ENCODE measurements around the gene SLC47A1. TPM values are rescaled to one million over a fixed set of nuclear protein-coding genes. Genes with fewer than 3 reads are reported as not detected.
"Not testable (repeated sequence)": the region's sequence is repeated elsewhere in the genome, so short reads cannot be mapped to it uniquely, and the experiment has no call there.

Gene SLC47A1
- total and polyA plus RNA-seq, 7 experiments from 2014 or later, result 0.09 to 2.7 (median 0.21) TPM; not detected in 4

GRCh38 chr17:19494961-19495806 is 38.5 kb upstream of the SLC47A1 start:
- Mint-ChIP-seq H3K36me3 (no peaks in the 10 kb centered on the region), H3K9me3 (no peaks in the 10 kb centered on the region), H3K27ac (no peak overlapping the region), H3K4me1 (no peaks in the 10 kb centered on the region), H3K27me3 (peaks cover 0 to 4% (median 0%) of the 10 kb centered on the region in 5 donors), H3K4me3 (no peak overlapping the region)
- ChIA-PET POLR2A (no interaction called here), CTCF (no interaction called here)
- intact Hi-C loops (cut with micrococcal nuclease), result no loop called here
- no peak overlapping the region for H3K27ac ChIP-seq (ENCODE audit: low read depth, low read length)
- H3K9me3 ChIP-seq (ENCODE audit: control insufficient read depth in 2 of 3, low read length in 3 of 3), result no peaks in the 10 kb centered on the region
- no peak overlapping the region for H3K4me3 ChIP-seq (ENCODE audit: low read length)
- DNase-seq (no peak), ATAC-seq (no peak)
- H3K27me3 ChIP-seq (ENCODE audit: control insufficient read depth in 2 of 2, insufficient read depth in 2 of 2, low read length in 2 of 2), result no peaks in the 10 kb centered on the region
- H3K36me3 ChIP-seq (ENCODE audit: control insufficient read depth in 2 of 3, insufficient read depth in 3 of 3, low read length in 3 of 3), result no peaks in the 10 kb centered on the region
- no peaks in the 10 kb centered on the region for H3K4me1 ChIP-seq (ENCODE audit: control insufficient read depth in 2 of 2, insufficient read depth in 2 of 2, low read length in 2 of 2)

DNA sequence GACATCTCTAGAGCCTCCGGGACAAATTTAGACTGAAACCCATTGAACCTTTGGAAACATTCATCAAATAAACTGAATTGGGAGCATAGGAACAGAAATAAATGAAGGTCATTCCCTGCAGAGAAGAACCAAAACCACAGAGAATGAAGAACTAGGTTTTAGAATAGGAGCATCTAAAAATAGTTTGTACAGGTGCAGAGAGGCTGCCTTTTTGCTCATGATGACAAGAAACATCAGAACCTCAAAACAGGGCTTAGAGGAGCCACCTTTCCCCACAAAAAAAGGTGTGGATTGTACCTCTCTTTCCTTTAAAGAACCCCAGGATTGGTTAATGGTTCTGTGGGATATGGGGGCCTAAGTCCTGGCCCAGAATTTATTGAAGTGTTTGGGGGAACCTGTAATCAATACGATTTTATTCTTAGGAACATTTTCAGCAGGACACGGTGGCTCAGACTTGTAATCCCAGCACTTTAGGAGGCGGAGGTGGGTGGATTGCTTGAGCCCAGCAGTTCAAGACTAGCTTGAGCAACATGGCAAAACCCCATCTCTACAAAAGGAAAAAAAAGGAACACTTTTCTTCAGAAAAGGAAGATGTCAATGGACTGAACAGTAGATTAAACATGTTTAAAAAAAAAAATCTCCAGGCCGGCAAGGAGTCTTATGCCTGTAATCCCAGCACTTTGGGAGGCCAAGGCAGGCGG is 37.7 kb upstream of the SLC47A1 start:
- ChIA-PET POLR2A (no interaction called here), CTCF (no interaction called here)
- no peaks in the 10 kb centered on the region for H3K4me1 ChIP-seq (ENCODE audit: control insufficient read depth in 2 of 2, insufficient read depth in 2 of 2, low read length in 2 of 2)
- H3K4me3 Mint-ChIP-seq, result no peak overlapping the region
- no peaks in the 10 kb centered on the region for H3K9me3 Mint-ChIP-seq
- intact Hi-C loops (cut with micrococcal nuclease), result no loop called here
- ATAC-seq (no peak), DNase-seq (no peak)
- H3K36me3 ChIP-seq (ENCODE audit: control insufficient read depth in 2 of 3, insufficient read depth in 3 of 3, low read length in 3 of 3), result no peaks in the 10 kb centered on the region
- no peak overlapping the region for H3K27ac Mint-ChIP-seq
- no peaks in the 10 kb centered on the region for H3K9me3 ChIP-seq (ENCODE audit: control insufficient read depth in 2 of 3, low read length in 3 of 3)
- H3K27me3 ChIP-seq (ENCODE audit: control insufficient read depth in 2 of 2, insufficient read depth in 2 of 2, low read length in 2 of 2), result no peaks in the 10 kb centered on the region
- H3K4me1 Mint-ChIP-seq, result no peaks in the 10 kb centered on the region
- H3K36me3 Mint-ChIP-seq, result no peaks in the 10 kb centered on the region
- peaks cover 0 to under 1% (median 0%) of the 10 kb centered on the region in 5 donors for H3K27me3 Mint-ChIP-seq
- no peak overlapping the region for H3K27ac ChIP-seq (ENCODE audit: low read depth, low read length)
- no peak overlapping the region for H3K4me3 ChIP-seq (ENCODE audit: low read length)

GRCh38 chr17:19497624-19498023 is 36.0 kb upstream of the SLC47A1 start:
- DNase-seq (no peak), ATAC-seq (no peak)
- CTCF ChIA-PET, result interaction anchor here (0.6 kb wide), 1 partner anchor 31 kb away, joined by 3 read pairs; no protein-coding TSS in a partner anchor
- H3K9me3 Mint-ChIP-seq, result no peaks in the 10 kb centered on the region
- no peak overlapping the region for H3K4me3 ChIP-seq (ENCODE audit: low read length)
- POLR2A ChIA-PET, result no interaction called here
- no peak overlapping the region for H3K4me3 Mint-ChIP-seq
- H3K27me3 Mint-ChIP-seq, result peaks cover 0 to under 1% (median 0%) of the 10 kb centered on the region in 5 donors
- no peaks in the 10 kb centered on the region for H3K36me3 Mint-ChIP-seq
- H3K4me1 Mint-ChIP-seq, result peaks cover 0 to under 1% (median 0%) of the 10 kb centered on the region in 7 donors
- H3K27me3 ChIP-seq (ENCODE audit: control insufficient read depth in 2 of 2, insufficient read depth in 2 of 2, low read length in 2 of 2), result no peaks in the 10 kb centered on the region
- intact Hi-C loops (cut with micrococcal nuclease), result no loop called here
- peaks cover 0 to 4% of the 10 kb centered on the region in 2 donors for H3K4me1 ChIP-seq (ENCODE audit: control insufficient read depth in 2 of 2, insufficient read depth in 2 of 2, low read length in 2 of 2)
- no peaks in the 10 kb centered on the region for H3K36me3 ChIP-seq (ENCODE audit: control insufficient read depth in 2 of 3, insufficient read depth in 3 of 3, low read length in 3 of 3)
- no peak overlapping the region for H3K27ac ChIP-seq (ENCODE audit: low read depth, low read length)
- no peaks in the 10 kb centered on the region for H3K9me3 ChIP-seq (ENCODE audit: control insufficient read depth in 2 of 3, low read length in 3 of 3)
- no peak overlapping the region for H3K27ac Mint-ChIP-seq

DNA sequence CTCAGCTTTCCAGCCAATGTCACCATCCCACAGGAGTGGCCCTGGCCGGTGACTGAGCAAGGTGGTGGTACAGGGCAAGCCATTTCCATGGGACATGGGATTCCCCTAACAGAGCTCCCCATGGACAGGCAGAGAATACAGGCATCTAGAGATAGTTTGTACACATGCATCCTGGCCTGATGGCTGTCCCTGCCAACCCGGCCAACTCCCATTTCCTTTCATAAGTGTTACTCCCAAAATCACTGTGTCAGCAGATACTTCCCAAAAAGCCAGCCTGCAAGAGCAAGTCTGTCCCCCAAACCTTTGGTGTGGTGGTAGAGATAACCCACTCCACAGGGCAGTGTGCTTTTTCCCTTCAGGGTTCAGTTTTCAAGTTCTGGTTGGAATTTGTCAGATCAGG is 32.4 kb upstream of the SLC47A1 start:
- no peak overlapping the region for H3K27ac Mint-ChIP-seq
- POLR2A ChIA-PET, result interaction anchor here (0.8 to 1.3 kb wide), 2 partner anchors 8 to 34 kb away, joined by 3 to 8 read pairs; no protein-coding TSS in a partner anchor
- CTCF ChIA-PET, result interaction anchor here (0.6 kb wide), 1 partner anchor 166 kb away, joined by 6 read pairs; no protein-coding TSS in a partner anchor

GRCh38 chr17:19502517-19502916 is 31.1 kb upstream of the SLC47A1 start:
- no peak overlapping the region for H3K4me3 Mint-ChIP-seq
- Histone ChIP-seq H3K4me3 (ENCODE audit: low read length) (no peak overlapping the region), H3K27ac (ENCODE audit: low read depth, low read length) (no peak overlapping the region), H3K4me1 (ENCODE audit: control insufficient read depth in 2 of 2, insufficient read depth in 2 of 2, low read length in 2 of 2) (peaks cover 0 to 9% of the 10 kb centered on the region in 2 donors), H3K27me3 (ENCODE audit: control insufficient read depth in 2 of 2, insufficient read depth in 2 of 2, low read length in 2 of 2) (no peaks in the 10 kb centered on the region), H3K36me3 (ENCODE audit: control insufficient read depth in 2 of 3, insufficient read depth in 3 of 3, low read length in 3 of 3) (peaks cover 0 to 1% (median 0%) of the 10 kb centered on the region in 3 experiments), H3K9me3 (ENCODE audit: control insufficient read depth in 2 of 3, low read length in 3 of 3) (no peaks in the 10 kb centered on the region)
- DNase-seq (peak in 2 of 9 donors; percentile 19 to 30), ATAC-seq (peak; percentile 81)
- POLR2A ChIA-PET, result no interaction called here
- CTCF ChIA-PET, result no interaction called here
- H3K36me3 Mint-ChIP-seq, result no peaks in the 10 kb centered on the region
- H3K27ac Mint-ChIP-seq, result no peak overlapping the region
- peaks cover 0 to 3% (median 0%) of the 10 kb centered on the region in 7 donors for H3K4me1 Mint-ChIP-seq
- peaks cover 0 to 18% (median 0%) of the 10 kb centered on the region in 5 donors for H3K27me3 Mint-ChIP-seq
- H3K9me3 Mint-ChIP-seq, result no peaks in the 10 kb centered on the region
- intact Hi-C loops (cut with micrococcal nuclease), result loop anchor here in 1 of 2 donors (10.0 kb wide), 1 partner anchor 648 kb away; the partner anchor contains the start of gene PRPSAP2

More for the DNA sequence above, 32.4 kb upstream of the SLC47A1 start:
- H3K9me3 Mint-ChIP-seq, result no peaks in the 10 kb centered on the region
- Histone ChIP-seq H3K4me3 (ENCODE audit: low read length) (no peak overlapping the region), H3K9me3 (ENCODE audit: control insufficient read depth in 2 of 3, low read length in 3 of 3) (no peaks in the 10 kb centered on the region), H3K36me3 (ENCODE audit: control insufficient read depth in 2 of 3, insufficient read depth in 3 of 3, low read length in 3 of 3) (no peaks in the 10 kb centered on the region), H3K27me3 (ENCODE audit: control insufficient read depth in 2 of 2, insufficient read depth in 2 of 2, low read length in 2 of 2) (no peaks in the 10 kb centered on the region), H3K4me1 (ENCODE audit: control insufficient read depth in 2 of 2, insufficient read depth in 2 of 2, low read length in 2 of 2) (peaks cover 0 to 9% of the 10 kb centered on the region in 2 donors), H3K27ac (ENCODE audit: low read depth, low read length) (no peak overlapping the region)
- intact Hi-C loops (cut with micrococcal nuclease), result loop anchor here in 1 of 2 donors (10.0 kb wide), 1 partner anchor 646 kb away; the partner anchor contains the start of gene PRPSAP2
- H3K36me3 Mint-ChIP-seq, result no peaks in the 10 kb centered on the region
- peaks cover 0 to 2% (median 0%) of the 10 kb centered on the region in 7 donors for H3K4me1 Mint-ChIP-seq
- H3K27me3 Mint-ChIP-seq, result peaks cover 0 to 17% (median 0%) of the 10 kb centered on the region in 5 donors
- DNase-seq, result no peak
- H3K4me3 Mint-ChIP-seq, result peak overlapping the region in 1 of 10 donors; percentile 20
- no peak for ATAC-seq

DNA sequence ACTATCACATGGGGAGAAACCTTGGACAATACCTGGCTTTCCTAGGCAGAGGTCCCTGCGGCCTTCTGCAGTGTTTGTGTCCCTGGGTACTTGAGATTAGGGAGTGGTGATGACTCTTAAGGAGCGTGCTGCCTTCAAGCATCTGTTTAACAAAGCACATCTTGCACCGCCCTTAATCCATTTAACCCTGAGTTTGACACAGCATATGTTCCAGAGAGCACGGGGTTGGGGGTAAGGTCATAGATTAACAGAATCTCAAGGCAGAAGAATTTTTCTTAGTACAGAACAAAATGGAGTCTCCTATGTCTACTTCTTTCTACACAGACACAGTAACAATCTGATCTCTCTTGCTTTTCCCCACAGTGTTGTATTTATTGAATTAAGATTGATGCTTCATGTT is 28.1 kb upstream of the SLC47A1 start:
- H3K9me3 ChIP-seq (ENCODE audit: control insufficient read depth in 2 of 3, low read length in 3 of 3); H3K27ac ChIP-seq (ENCODE audit: low read depth, low read length); H3K27me3 ChIP-seq (ENCODE audit: control insufficient read depth in 2 of 2, insufficient read depth in 2 of 2, low read length in 2 of 2); CTCF ChIA-PET; DNase-seq; POLR2A ChIA-PET; H3K4me3 ChIP-seq (ENCODE audit: low read length); H3K9me3 Mint-ChIP-seq; H3K36me3 Mint-ChIP-seq; ATAC-seq; H3K36me3 ChIP-seq (ENCODE audit: control insufficient read depth in 2 of 3, insufficient read depth in 3 of 3, low read length in 3 of 3): not testable (repeated sequence)
- Mint-ChIP-seq H3K4me1 (peaks cover 10 to 13% (median 11%) of the 10 kb centered on the region in 7 donors), H3K4me3 (peak overlapping the region in 8 of 10 donors; percentile 6 to 91 (median 41)), H3K27ac (peak overlapping the region in 1 of 9 donors; percentile 52), H3K27me3 (peaks cover 0 to 26% (median 0%) of the 10 kb centered on the region in 5 donors)
- H3K4me1 ChIP-seq (ENCODE audit: control insufficient read depth in 2 of 2, insufficient read depth in 2 of 2, low read length in 2 of 2), result peaks cover 0 to 13% of the 10 kb centered on the region in 2 donors
- intact Hi-C loops (cut with micrococcal nuclease), result loop anchor here in 1 of 2 donors (5.0 to 10.0 kb wide), 3 partner anchors 362 to 1537 kb away; partner anchors contain the start of genes PRPSAP2, ULK2 and USP22
